HG03460 (cell line): Measurements from ENCODE around the gene SORBS1.
A peak's percentile ranks its signal among the peaks of the same experiment; 100 is the strongest.

Experiments
- ATAC-seq: cut with Tn5 transposase; IDR thresholded peaks from one replicate; pipeline ENCODE4 v1.9.1; 2021; ENCODE audit not compliant: unreplicated experiment

Gene SORBS1

GRCh38 chr10:95279042-95279820 is 281.9 kb downstream of the SORBS1 start:
- peak; percentile 46 for ATAC-seq

- no peak for ATAC-seq
These were observed 282.8 kb downstream of the SORBS1 start for GRCh38 chr10:95278061-95278988.

- no peak for ATAC-seq
These were observed 283.6 kb downstream of the SORBS1 start for GRCh38 chr10:95277614-95278013.

- ATAC-seq, result no peak
These were observed 284.0 kb downstream of the SORBS1 start for GRCh38 chr10:95277201-95277570.

- no peak for ATAC-seq
These were observed 284.6 kb downstream of the SORBS1 start for GRCh38 chr10:95276367-95277200.

- no peak for ATAC-seq
These were observed 285.3 kb downstream of the SORBS1 start for GRCh38 chr10:95275726-95276366.

- no peak for ATAC-seq
These were observed 287.5 kb downstream of the SORBS1 start for GRCh38 chr10:95273393-95274312.

GRCh38 chr10:95268438-95268837 is 292.7 kb downstream of the SORBS1 start:
- no peak for ATAC-seq

- ATAC-seq, result no peak
These were observed 293.9 kb downstream of the SORBS1 start for GRCh38 chr10:95267251-95267650.

GRCh38 chr10:95266674-95267095 is 294.5 kb downstream of the SORBS1 start:
- peak; percentile 81 for ATAC-seq

- ATAC-seq, result no peak
These were observed 295.6 kb downstream of the SORBS1 start for GRCh38 chr10:95265572-95265971.

GRCh38 chr10:95264227-95265051 is 296.7 kb downstream of the SORBS1 start:
- ATAC-seq, result no peak

- ATAC-seq, result no peak
These were observed 297.3 kb downstream of the SORBS1 start for GRCh38 chr10:95263864-95264226.

- no peak for ATAC-seq
These were observed 298.2 kb downstream of the SORBS1 start for GRCh38 chr10:95262763-95263518.

- ATAC-seq, result no peak
These were observed 299.2 kb downstream of the SORBS1 start for GRCh38 chr10:95261926-95262325.
